Stimulated activated CD4-positive, alpha-beta T cell treated with anti-CD3 and anti-CD28 coated beads, TNF-alpha, amount 100 ng/mL, for 4 hours (primary cell): ENCODE data around the gene DMTF1.
"Not testable (repeated sequence)": the region's sequence is repeated elsewhere in the genome, so short reads cannot be mapped to it uniquely, and the experiment has no call there.

Experiments
- DNase-seq, 3 experiments: peaks; one replicate each; pipeline ENCODE4 v3.0.0-alpha.2; 2020; ENCODE audit warnings: low read depth in 3 of 3

Gene DMTF1

GRCh38 chr7:87152112-87152896, at the start of gene DMTF1:
Gene DMTF1 (plus strand): TSS chr7:87152453. CDS start chr7:87164942, 12,489 bp downstream.
- DNase-seq, result peak; percentile 66 to 75 (median 72)

GRCh38 chr7:87105401-87105800, 46.9 kb upstream of the DMTF1 start:
- no peak for DNase-seq

GRCh38 chr7:87106974-87107612, 45.2 kb upstream of the DMTF1 start:
- no peak for DNase-seq

GRCh38 chr7:87107949-87108776, 44.1 kb upstream of the DMTF1 start:
- DNase-seq, result no peak

GRCh38 chr7:87110778-87111177, 41.5 kb upstream of the DMTF1 start:
- no peak for DNase-seq

- no peak for DNase-seq
Observed at GRCh38 chr7:87111877-87112276, 40.4 kb upstream of the DMTF1 start.

GRCh38 chr7:87113077-87113476, 39.2 kb upstream of the DMTF1 start:
- DNase-seq, result no peak

GRCh38 chr7:87113904-87114303, 38.3 kb upstream of the DMTF1 start:
- not testable (repeated sequence) for DNase-seq

- DNase-seq, result not testable (repeated sequence)
Observed at GRCh38 chr7:87115772-87116171, 36.5 kb upstream of the DMTF1 start.

- DNase-seq, result no peak
Observed at GRCh38 chr7:87116315-87116714, 35.9 kb upstream of the DMTF1 start.

- no peak for DNase-seq
Observed at GRCh38 chr7:87119581-87119980, 32.7 kb upstream of the DMTF1 start.

- DNase-seq, result no peak
Observed at GRCh38 chr7:87123105-87123504, 29.1 kb upstream of the DMTF1 start.

GRCh38 chr7:87127019-87127418, 25.2 kb upstream of the DMTF1 start:
- DNase-seq, result no peak

GRCh38 chr7:87128861-87129267, 23.4 kb upstream of the DMTF1 start:
- no peak for DNase-seq

GRCh38 chr7:87129332-87129731, 22.9 kb upstream of the DMTF1 start:
- DNase-seq, result no peak

- no peak for DNase-seq
Observed at GRCh38 chr7:87129848-87130247, 22.4 kb upstream of the DMTF1 start.

GRCh38 chr7:87131771-87132170, 20.5 kb upstream of the DMTF1 start:
- no peak for DNase-seq

GRCh38 chr7:87137271-87137670, 15.0 kb upstream of the DMTF1 start:
- no peak for DNase-seq

- no peak for DNase-seq
Observed at GRCh38 chr7:87139514-87139913, 12.7 kb upstream of the DMTF1 start.

GRCh38 chr7:87140271-87140748, 11.9 kb upstream of the DMTF1 start:
- DNase-seq, result no peak

- DNase-seq, result no peak
Observed at GRCh38 chr7:87144173-87144657, 8.0 kb upstream of the DMTF1 start.

- no peak for DNase-seq
Observed at GRCh38 chr7:87146740-87147386, 5.4 kb upstream of the DMTF1 start.
